PFSK-1 (cell line): Measurements from ENCODE around the gene EID1.

Experiments
- FOXP2 ChIP-seq: optimal IDR thresholded peaks from 2 replicates; pipeline ENCODE3; 2011; ENCODE audit warnings: borderline replicate concordance, control low read depth, inconsistent platforms; ENCODE audit not compliant: insufficient read depth; ENCODE audit errors: extremely low read length, extremely low read depth
- POLR2AphosphoS5 ChIP-seq: IDR thresholded peaks from 2 replicates; pipeline ENCODE4 v1.6.1; 2012; ENCODE audit warnings: low read depth, mild to moderate bottlenecking, control low read depth, low read length, moderate library complexity
- REST ChIP-seq, 2 experiments: IDR thresholded peaks; 2 replicates each; pipeline versions ENCODE4 v1.6.1 to v1.8.0; 2011 to 2012; ENCODE audit warnings: low read depth in 2 of 2, low read length in 2 of 2, control low read depth in 1 of 2, inconsistent platforms in 1 of 2, mild to moderate bottlenecking in 1 of 2, moderate library complexity in 1 of 2; ENCODE audit not compliant: insufficient read depth in 1 of 2
- SIN3A ChIP-seq: IDR thresholded peaks from 2 replicates; pipeline ENCODE4 v1.6.1; 2012; ENCODE audit warnings: mild to moderate bottlenecking, low read length, moderate library complexity, borderline replicate concordance; ENCODE audit not compliant: insufficient read depth
- TAF1 ChIP-seq: IDR thresholded peaks from 2 replicates; pipeline ENCODE4 v1.6.1; 2012; ENCODE audit warnings: low read length, control low read depth, borderline replicate concordance; ENCODE audit not compliant: insufficient read depth

EID1 gene

GRCh38 chr15:48833526-48834239 is 44.3 kb upstream of the EID1 start:
- TF ChIP-seq REST (IDR thresholded peaks at IDR 0.05; ENCODE audit: insufficient read depth in 1 of 2, low read depth in 2 of 2, low read length in 2 of 2) (no peak), SIN3A (no peak), TAF1 (no peak), POLR2AphosphoS5 (no peak), FOXP2 (no peak)

GRCh38 chr15:48834756-48835155 is 43.2 kb upstream of the EID1 start:
- TF ChIP-seq TAF1 (no peak), REST (IDR thresholded peaks at IDR 0.05; ENCODE audit: insufficient read depth in 1 of 2, low read depth in 2 of 2, low read length in 2 of 2) (no peak)

GRCh38 chr15:48842501-48842900 is 35.4 kb upstream of the EID1 start:
- TF ChIP-seq REST (IDR thresholded peaks at IDR 0.05; ENCODE audit: insufficient read depth in 1 of 2, low read depth in 2 of 2, low read length in 2 of 2) (no peak), POLR2AphosphoS5 (no peak; the same call in none of the 2 replicates), TAF1 (no peak), SIN3A (no peak), FOXP2 (no peak)

- TF ChIP-seq FOXP2 = no peak
- 0 out of 2 replicates have a peak, but pooled peaks have one; percentile 4 for TF ChIP-seq POLR2AphosphoS5
These were observed 32.8 kb upstream of the EID1 start for GRCh38 chr15:48845123-48845522.

- TF ChIP-seq SIN3A (no peak), FOXP2 (no peak), REST (IDR thresholded peaks at IDR 0.05; ENCODE audit: insufficient read depth in 1 of 2, low read depth in 2 of 2, low read length in 2 of 2) (no peak)
These were observed 27.3 kb upstream of the EID1 start for GRCh38 chr15:48850648-48851047.

- TF ChIP-seq FOXP2 (no peak), REST (IDR thresholded peaks at IDR 0.05; ENCODE audit: insufficient read depth in 1 of 2, low read depth in 2 of 2, low read length in 2 of 2) (no peak), TAF1 (no peak)
These were observed 26.0 kb upstream of the EID1 start for GRCh38 chr15:48851956-48852355.
